ENCODE results near the gene SUCNR1.
"Not testable (repeated sequence)": the region's sequence is repeated elsewhere in the genome, so short reads cannot be mapped to it uniquely, and the experiment has no call there.

SUCNR1 gene

GRCh38 chr3:151873398-151873797, at the start of gene SUCNR1:
Gene SUCNR1 (plus strand): TSS chr3:151873643. CDS start chr3:151879893, 6,250 bp downstream.
- no peak for DNase-seq

GRCh38 chr3:151827816-151828215, 45.6 kb upstream of the SUCNR1 start:
- no peak for DNase-seq

GRCh38 chr3:151835751-151836525, 37.5 kb upstream of the SUCNR1 start:
- DNase-seq: peak; percentile 13

GRCh38 chr3:151837057-151837456, 36.4 kb upstream of the SUCNR1 start:
- peak; percentile 80 for DNase-seq

- peak; percentile 80 for DNase-seq
Measured at GRCh38 chr3:151838574-151839312, 34.7 kb upstream of the SUCNR1 start.

GRCh38 chr3:151839313-151839631, 34.2 kb upstream of the SUCNR1 start:
- DNase-seq: no peak

- DNase-seq: peak; percentile 56
Measured at GRCh38 chr3:151841801-151842200, 31.6 kb upstream of the SUCNR1 start.

- no peak for DNase-seq
Measured at GRCh38 chr3:151843275-151843674, 30.2 kb upstream of the SUCNR1 start.

GRCh38 chr3:151845306-151845905, 28.0 kb upstream of the SUCNR1 start:
- DNase-seq: no peak

- DNase-seq: not testable (repeated sequence)
Measured at GRCh38 chr3:151850065-151850464, 23.4 kb upstream of the SUCNR1 start.

- no peak for DNase-seq
Measured at GRCh38 chr3:151852074-151852811, 21.2 kb upstream of the SUCNR1 start.

- DNase-seq: no peak
Measured at GRCh38 chr3:151856118-151856517, 17.3 kb upstream of the SUCNR1 start.

- no peak for DNase-seq
Measured at GRCh38 chr3:151856641-151857040, 16.8 kb upstream of the SUCNR1 start.

GRCh38 chr3:151859233-151859673, 14.2 kb upstream of the SUCNR1 start:
- no peak for DNase-seq

GRCh38 chr3:151859905-151860304, 13.5 kb upstream of the SUCNR1 start:
- no peak for DNase-seq

- DNase-seq: peak; percentile 20
Measured at GRCh38 chr3:151863611-151864010, 9.8 kb upstream of the SUCNR1 start.

- peak; percentile 89 for DNase-seq
Measured at GRCh38 chr3:151864423-151865101, 8.9 kb upstream of the SUCNR1 start.

GRCh38 chr3:151866711-151867410, 6.6 kb upstream of the SUCNR1 start:
- DNase-seq: no peak

- DNase-seq: no peak
Measured at GRCh38 chr3:151867666-151868065, 5.8 kb upstream of the SUCNR1 start.

- DNase-seq: no peak
Measured at GRCh38 chr3:151869181-151869580, 4.3 kb upstream of the SUCNR1 start.

GRCh38 chr3:151871639-151872468, 1.6 kb upstream of the SUCNR1 start:
- no peak for DNase-seq

All from EL (cell line).